DND-41 (cell line): ENCODE results near the gene NTNG2.

Experiments used
- ATAC-seq: fragments of 200-7000 bp; cut with Tn5 transposase; 3 replicates; pipeline ENCODE4 v1.9.1; 2021; ENCODE audit warnings: low read depth; ENCODE audit not compliant: insufficient read depth
- DNase-seq: peaks from one replicate; pipeline ENCODE4 v3.0.0-alpha.2; 2020
- H2AFZ ChIP-seq: 2 replicates; pipeline ENCODE4 v1.6.0; 2012; ENCODE audit warnings: low read depth, low read length
- H3K27ac ChIP-seq: 2 replicates; pipeline ENCODE4 v1.5.1; 2012; ENCODE audit warnings: low read length, inconsistent platforms
- H3K27me3 ChIP-seq: fragments of 200-600 bp; sonication (generic); 2 replicates; pipeline ENCODE4 v1.6.0; 2012; ENCODE audit warnings: low read length, mild to moderate bottlenecking, inconsistent platforms; ENCODE audit not compliant: insufficient read depth, poor library complexity
- H3K36me3 ChIP-seq: 2 replicates; pipeline ENCODE4 v1.5.1; 2012; ENCODE audit warnings: low read length, inconsistent platforms; ENCODE audit not compliant: insufficient read depth
- H3K4me1 ChIP-seq: 2 replicates; pipeline ENCODE4 v1.5.1; 2012; ENCODE audit warnings: mild to moderate bottlenecking, low read length; ENCODE audit not compliant: insufficient read depth
- H3K4me2 ChIP-seq: 2 replicates; pipeline ENCODE4 v1.6.0; 2012; ENCODE audit warnings: mild to moderate bottlenecking, moderate library complexity, low read length, inconsistent platforms; ENCODE audit not compliant: insufficient read depth
- H3K4me3 ChIP-seq, 2 experiments: fragments of 200-600 bp in 1 of 2; shearing (Covaris generic) in 1 of 2; 2 replicates each; pipeline ENCODE4 v1.5.1; 2012 to 2016; ENCODE audit warnings: inconsistent platforms in 2 of 2, low read length in 2 of 2, mild to moderate bottlenecking in 2 of 2, low read depth in 1 of 2, moderate library complexity in 1 of 2
- H3K79me2 ChIP-seq: 2 replicates; pipeline ENCODE4 v1.6.0; 2012; ENCODE audit warnings: low read length, inconsistent platforms; ENCODE audit not compliant: insufficient read depth
- H3K9ac ChIP-seq: 2 replicates; pipeline ENCODE4 v1.6.0; 2012; ENCODE audit warnings: low read depth, mild to moderate bottlenecking, inconsistent platforms, low read length, moderate library complexity
- H3K9me3 ChIP-seq: 2 replicates; pipeline ENCODE4 v1.5.1; 2012; ENCODE audit warnings: low read length, moderate library complexity, mild to moderate bottlenecking, inconsistent platforms; ENCODE audit not compliant: insufficient read depth, severe bottlenecking
- H4K20me1 ChIP-seq: 2 replicates; pipeline ENCODE4 v1.6.0; 2012; ENCODE audit warnings: low read length; ENCODE audit not compliant: insufficient read depth
- EZH2 ChIP-seq: IDR thresholded peaks from 3 replicates; pipeline ENCODE4 v1.6.1; 2012; ENCODE audit warnings: borderline replicate concordance, low read depth, mild to moderate bottlenecking, moderate library complexity, low read length, inconsistent platforms; ENCODE audit not compliant: severe bottlenecking
- TF ChIP-seq, protein P1 (sequence below): IDR thresholded peaks from 2 replicates; pipeline ENCODE4 v1.5.1; 2012; ENCODE audit warnings: borderline replicate concordance, low read length, moderate library complexity, mild to moderate bottlenecking; ENCODE audit not compliant: poor library complexity, severe bottlenecking; ENCODE audit errors: extremely low read depth

NTNG2 gene, protein sequence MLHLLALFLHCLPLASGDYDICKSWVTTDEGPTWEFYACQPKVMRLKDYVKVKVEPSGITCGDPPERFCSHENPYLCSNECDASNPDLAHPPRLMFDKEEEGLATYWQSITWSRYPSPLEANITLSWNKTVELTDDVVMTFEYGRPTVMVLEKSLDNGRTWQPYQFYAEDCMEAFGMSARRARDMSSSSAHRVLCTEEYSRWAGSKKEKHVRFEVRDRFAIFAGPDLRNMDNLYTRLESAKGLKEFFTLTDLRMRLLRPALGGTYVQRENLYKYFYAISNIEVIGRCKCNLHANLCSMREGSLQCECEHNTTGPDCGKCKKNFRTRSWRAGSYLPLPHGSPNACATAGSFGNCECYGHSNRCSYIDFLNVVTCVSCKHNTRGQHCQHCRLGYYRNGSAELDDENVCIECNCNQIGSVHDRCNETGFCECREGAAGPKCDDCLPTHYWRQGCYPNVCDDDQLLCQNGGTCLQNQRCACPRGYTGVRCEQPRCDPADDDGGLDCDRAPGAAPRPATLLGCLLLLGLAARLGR

DNA sequence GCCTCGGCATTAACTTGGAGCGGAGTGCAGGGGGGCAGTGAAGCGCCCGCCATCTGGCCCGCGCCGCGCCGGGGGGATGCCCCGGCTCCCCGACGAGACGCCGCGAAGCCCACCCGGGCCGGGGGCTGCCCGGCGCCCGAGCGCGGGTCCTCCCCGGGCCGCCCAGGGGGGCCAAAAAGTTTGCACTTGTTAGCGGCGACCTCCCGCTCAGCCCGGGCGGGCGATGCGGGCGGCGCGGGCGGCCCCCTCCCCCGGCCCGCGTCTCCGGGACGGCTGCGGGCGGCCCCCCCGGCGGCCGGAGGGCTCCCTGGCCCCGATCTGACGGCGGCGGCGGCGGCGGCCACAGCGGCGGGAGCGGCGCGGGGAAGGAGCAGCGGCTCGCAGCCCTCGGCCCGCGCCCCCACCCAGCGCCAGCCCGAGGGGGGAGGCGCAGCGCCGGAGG is at the start of gene NTNG2:
Gene NTNG2, plus strand, starts transcription at position 316 of the 442 bp plus-strand sequence. CDS start 4,774 bp downstream, outside the sequence.
- Histone ChIP-seq H3K9ac (peak within 1 kb of the TSS; percentile 50), H3K4me3 (peak within 1 kb of the TSS; percentile 33 to 57; a peak in 3 of 4 replicates), H2AFZ (peak within 1 kb of the TSS; percentile 55), H3K79me2 (no peaks in the 10 kb centered on the region), H4K20me1 (peaks cover 10% of the 10 kb centered on the region), H3K27me3 (peaks cover 72% of the 10 kb centered on the region), H3K9me3 (no peaks in the 10 kb centered on the region), H3K4me2 (peak within 1 kb of the TSS; percentile 68), H3K4me1 (peaks cover 22% of the 10 kb centered on the region), H3K36me3 (no peaks in the 10 kb centered on the region), H3K27ac (no peak within 1 kb of the TSS)
- ATAC-seq = no peak
- no peak for DNase-seq
- TF ChIP-seq, protein P1, sequence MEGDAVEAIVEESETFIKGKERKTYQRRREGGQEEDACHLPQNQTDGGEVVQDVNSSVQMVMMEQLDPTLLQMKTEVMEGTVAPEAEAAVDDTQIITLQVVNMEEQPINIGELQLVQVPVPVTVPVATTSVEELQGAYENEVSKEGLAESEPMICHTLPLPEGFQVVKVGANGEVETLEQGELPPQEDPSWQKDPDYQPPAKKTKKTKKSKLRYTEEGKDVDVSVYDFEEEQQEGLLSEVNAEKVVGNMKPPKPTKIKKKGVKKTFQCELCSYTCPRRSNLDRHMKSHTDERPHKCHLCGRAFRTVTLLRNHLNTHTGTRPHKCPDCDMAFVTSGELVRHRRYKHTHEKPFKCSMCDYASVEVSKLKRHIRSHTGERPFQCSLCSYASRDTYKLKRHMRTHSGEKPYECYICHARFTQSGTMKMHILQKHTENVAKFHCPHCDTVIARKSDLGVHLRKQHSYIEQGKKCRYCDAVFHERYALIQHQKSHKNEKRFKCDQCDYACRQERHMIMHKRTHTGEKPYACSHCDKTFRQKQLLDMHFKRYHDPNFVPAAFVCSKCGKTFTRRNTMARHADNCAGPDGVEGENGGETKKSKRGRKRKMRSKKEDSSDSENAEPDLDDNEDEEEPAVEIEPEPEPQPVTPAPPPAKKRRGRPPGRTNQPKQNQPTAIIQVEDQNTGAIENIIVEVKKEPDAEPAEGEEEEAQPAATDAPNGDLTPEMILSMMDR = no peak
- no peak for TF ChIP-seq EZH2

DNA sequence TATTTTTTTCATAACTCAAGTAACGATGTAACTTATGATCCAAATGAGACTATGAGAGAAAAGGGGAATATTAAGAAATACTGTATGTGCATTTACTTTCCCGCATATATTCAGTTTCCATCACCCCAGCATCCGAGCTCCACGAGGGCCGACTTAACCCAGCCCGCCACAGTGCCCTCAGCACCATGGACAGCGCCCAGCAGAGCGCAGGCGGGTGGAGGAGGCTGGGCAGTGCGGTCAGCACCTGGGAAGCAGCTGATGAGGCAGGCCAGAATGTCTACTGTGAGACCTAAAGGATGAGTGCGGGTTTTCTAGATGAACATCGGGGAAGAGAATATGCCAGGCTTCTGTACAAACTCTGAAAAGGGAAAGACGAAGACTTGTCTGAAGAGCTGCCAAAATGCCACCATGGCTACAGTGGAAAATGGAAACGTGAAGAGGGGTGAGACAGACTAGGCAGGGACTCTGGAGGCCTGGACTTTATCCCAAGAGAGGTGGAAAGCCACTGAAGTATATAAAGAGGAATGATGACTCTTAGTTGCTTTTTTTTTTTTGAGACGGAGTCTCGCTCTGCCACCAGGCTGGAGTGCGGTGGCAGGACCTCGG is 47.7 kb upstream of the NTNG2 start:
- no peak overlapping the region for H2AFZ ChIP-seq
- H3K36me3 ChIP-seq = no peaks in the 10 kb centered on the region
- ATAC-seq (0 out of 3 replicates have a peak, but pooled peaks have one; percentile 42), DNase-seq (peak; percentile 45)
- no peak overlapping the region for H3K27ac ChIP-seq
- TF ChIP-seq, protein P1 = no peak
- TF ChIP-seq EZH2 = no peak
- no peaks in the 10 kb centered on the region for H3K27me3 ChIP-seq
- H3K4me2 ChIP-seq = no peak overlapping the region
- no peak overlapping the region for H3K9ac ChIP-seq
- no peaks in the 10 kb centered on the region for H3K79me2 ChIP-seq
- no peaks in the 10 kb centered on the region for H3K9me3 ChIP-seq
- H3K4me3 ChIP-seq = no peak overlapping the region
- no peaks in the 10 kb centered on the region for H4K20me1 ChIP-seq
- H3K4me1 ChIP-seq = no peaks in the 10 kb centered on the region

DNA sequence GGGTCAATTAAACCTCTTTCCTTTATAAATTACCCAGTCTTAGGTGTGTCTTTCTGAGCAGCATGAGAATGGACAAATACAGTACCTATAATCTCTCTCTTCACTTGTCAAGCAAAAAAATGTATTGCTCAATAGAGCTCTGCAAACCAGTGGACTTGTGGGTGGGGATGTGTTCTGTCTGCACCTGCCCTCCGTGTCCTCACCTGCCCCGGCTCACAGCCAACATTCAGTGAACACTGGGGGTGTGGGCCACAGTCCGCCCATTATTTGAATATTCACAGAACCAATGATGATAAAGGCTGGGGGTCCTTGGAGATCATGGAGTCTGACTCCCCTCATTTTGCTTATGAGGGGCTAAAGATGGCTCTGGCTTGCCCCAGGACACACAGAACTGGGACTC is 45.3 kb upstream of the NTNG2 start:
- H3K9me3 ChIP-seq = no peaks in the 10 kb centered on the region
- no peaks in the 10 kb centered on the region for H3K36me3 ChIP-seq
- H3K79me2 ChIP-seq = no peaks in the 10 kb centered on the region
- no peaks in the 10 kb centered on the region for H4K20me1 ChIP-seq
- H3K4me1 ChIP-seq = no peaks in the 10 kb centered on the region
- DNase-seq = no peak
- no peak for ATAC-seq
- no peaks in the 10 kb centered on the region for H3K27me3 ChIP-seq
- H3K4me2 ChIP-seq = no peak overlapping the region
- H3K27ac ChIP-seq = no peak overlapping the region
- H2AFZ ChIP-seq = no peak overlapping the region
- no peak overlapping the region for H3K4me3 ChIP-seq
- no peak overlapping the region for H3K9ac ChIP-seq
- TF ChIP-seq, protein P1 = no peak
- no peak for TF ChIP-seq EZH2
